Activated gamma-delta T cell (primary cell): Measurements from ENCODE around the gene TIMM17A.

ENCODE experiments used
- DNase-seq: peaks from one replicate; lab custom pipeline; 2025; lab: John Stamatoyannopoulos, UW

Gene TIMM17A

DNA sequence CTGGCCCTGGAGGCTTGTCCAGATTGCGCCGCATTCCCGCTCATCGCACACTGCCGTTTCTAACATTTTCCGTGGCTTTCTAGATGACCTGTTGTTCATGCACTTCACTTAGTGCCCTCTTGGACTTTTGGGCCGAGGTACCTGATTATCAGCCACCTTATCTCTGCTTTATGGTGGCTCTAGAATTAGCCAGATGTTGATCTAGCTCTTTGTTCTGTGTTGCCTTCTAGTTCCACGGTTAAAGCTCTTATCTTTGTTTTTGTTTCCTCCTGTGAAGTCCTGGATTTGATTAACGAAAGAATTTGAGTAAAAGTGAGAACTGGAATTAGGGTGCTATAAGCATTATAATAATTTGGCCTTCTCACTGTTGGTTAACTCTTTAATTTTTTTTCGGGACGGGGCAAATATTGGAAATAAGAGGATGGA, 28.1 kb downstream of the TIMM17A start:
- DNase-seq: no peak

DNA sequence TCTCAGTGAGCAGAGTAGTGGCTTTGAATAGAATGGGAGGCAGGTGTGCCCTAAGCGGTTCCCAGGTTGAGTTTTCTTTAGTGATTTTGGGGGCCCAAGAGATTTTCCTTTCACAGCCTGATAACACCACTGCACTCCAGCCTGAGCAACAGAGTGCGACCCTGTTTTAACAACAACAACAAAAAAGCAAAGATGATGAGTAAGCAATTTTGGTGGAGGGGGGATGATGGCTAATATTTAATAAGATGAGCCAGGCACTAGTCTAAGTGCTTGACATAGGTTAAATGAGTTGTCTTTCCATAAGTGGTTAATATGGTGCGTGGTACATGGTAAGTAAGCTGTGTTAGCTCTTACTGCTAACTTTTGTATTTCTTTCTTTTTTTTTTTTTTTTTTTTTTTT, 29.1 kb downstream of the TIMM17A start:
- DNase-seq: no peak

DNA sequence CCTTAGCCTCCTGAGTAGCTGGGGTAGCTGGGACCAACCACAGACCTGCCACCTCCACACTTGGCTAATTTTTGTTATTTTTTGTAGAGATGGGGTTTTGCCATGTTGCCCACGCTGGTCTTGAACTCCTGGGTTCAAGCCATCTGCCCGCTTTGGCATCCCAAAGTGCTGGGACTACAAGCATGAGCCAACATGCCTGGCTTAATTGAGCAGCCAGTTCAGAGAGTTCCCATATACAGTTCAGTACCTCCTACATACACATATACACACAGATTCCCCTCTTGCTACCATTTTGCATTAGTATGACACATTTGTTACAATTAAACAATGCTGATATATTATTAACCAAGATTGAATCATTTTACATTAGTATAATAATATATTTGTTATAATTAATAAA, 30.1 kb downstream of the TIMM17A start:
- no peak for DNase-seq

DNA sequence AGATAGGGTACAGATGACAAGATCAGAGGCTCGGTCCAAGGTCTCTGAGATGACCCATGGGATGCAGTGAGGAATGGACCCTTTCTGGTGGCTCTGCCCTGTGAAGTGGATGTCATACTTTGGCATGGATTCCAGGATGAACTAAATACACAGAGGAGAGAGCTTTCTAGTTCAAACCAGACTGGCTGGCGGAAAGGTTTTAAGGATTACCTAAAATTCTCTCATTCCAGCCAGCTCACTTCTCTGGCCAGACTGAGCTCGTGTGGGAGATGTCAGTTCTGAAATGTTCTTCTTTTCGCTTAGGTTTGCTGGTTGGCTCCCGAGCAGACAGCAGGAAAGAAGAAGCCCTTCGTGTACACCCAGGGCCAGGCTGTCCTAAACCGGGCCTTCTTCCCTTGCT, 33.3 kb downstream of the TIMM17A start:
- DNase-seq: no peak

DNA sequence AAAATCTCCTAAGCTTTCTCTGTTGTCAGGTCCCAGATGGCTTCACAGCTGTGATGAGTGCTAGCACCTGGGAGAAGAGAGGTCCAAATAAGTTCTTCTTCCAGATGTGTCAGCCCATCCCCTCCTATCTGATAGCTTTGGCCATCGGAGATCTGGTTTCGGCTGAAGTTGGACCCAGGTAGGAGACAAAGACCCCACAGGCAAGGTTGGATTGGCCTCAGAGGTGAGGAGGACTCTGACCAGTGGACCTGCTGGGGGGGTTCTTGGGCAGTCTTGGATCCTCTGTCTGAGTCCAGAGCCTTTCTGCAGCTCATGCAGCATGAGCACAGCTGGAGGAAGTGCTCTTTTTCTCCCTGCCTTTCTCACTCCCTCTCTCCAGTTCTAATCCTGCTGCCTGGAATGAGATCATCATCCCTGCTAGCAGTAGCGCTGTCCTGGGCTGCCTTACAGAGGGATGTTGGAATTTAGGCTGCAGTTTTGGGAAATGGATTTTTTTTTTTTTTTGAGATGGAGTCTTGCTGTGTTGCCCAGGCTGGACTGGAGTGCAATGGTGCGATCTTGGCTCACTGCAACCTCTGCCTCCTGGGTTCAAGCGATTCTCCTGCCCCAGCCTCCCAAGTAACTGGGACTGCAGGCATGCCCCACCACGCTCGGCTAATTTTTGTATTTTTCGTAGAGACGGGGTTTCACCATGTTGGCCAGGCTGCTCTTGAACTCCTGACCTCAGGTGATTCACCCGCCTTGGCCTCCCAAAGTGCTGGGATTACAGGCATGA, 34.2 kb downstream of the TIMM17A start:
- no peak for DNase-seq

DNA sequence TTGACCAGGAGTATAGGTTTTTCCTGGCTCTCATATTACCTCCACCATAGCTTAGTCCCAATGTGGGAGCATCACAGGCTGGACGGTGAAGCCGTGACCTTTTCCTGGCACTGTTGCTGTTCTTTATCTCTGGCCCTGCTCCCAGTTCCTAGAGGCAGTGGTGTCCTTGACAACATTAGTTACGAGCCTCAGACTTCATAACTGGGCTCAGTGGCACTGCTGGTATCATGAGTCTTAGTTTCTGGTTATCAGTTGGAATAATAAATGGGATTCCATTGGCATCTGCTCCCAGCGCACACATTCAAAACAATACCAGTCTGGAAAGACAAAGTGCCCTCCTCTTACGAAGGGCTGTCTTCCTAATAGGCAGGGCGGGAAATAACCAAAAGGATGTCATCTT, 35.1 kb downstream of the TIMM17A start:
- no peak for DNase-seq

DNA sequence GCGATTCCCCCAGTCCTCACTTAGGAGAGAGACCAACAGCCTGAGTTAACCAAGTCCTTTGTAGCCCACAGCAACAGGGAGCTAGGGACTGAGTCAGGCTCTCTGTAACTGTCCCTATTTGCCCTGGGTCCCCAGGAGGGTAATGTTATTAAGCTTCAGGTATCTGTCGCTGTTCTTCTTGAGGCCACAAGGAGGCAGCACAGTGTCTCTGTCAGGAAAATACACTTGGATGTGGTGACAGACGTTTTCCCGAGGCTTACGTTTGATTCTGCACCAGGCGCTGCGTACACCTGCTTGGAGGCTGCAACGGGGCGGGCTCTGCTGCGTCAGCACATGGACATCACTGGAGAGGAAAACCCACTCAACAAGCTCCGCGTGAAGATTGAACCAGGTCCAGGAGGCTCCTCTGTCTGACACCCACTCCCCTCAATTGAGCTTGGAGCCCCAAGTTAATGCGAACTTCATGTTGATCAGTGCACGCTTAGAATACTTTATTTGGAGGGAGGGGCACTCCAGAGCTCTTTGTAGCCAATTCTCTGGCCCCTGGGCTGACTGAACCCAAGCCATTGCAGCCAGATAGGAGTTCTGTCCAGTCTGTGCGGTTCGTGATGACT, 44.4 kb downstream of the TIMM17A start:
- DNase-seq: no peak

DNA sequence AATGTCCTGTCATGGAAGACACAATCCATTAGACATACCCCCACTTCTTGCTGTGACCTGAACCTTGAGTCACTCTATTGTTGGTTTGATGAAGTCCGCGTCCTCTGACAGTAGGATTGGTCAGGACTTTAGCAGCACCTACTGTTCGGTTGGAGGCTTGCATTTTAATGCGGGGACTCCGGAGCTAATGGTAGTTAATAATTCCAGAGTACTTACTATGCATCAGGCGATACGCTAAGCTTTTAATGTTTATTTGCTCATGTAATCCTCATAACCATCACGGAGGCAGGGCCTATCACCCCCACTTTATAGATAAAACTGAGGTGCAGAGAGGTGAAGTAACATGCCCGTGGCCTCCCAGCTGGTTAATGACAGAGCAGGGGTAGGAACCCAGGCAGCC, 47.2 kb downstream of the TIMM17A start:
- DNase-seq: no peak

DNA sequence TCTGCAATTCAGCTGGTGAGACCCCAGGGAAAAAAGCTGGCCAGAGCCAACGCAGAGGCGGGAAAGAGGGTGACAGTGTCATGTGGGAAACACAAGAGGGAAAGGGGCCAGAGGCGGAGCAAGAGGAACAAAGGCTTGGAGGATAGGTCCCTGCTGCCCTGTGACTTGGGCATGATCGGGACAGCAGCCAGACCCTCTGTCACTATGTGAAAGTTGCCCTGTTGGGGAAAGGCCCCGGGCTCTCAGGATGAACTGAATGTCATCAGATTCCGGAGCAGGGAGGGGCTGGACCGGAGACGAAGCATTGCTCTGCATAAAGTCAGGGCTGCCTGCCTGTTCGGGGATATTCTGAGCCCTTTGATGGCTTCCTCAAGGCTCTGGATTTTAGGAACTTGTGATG, 49.4 kb downstream of the TIMM17A start:
- DNase-seq: no peak

DNA sequence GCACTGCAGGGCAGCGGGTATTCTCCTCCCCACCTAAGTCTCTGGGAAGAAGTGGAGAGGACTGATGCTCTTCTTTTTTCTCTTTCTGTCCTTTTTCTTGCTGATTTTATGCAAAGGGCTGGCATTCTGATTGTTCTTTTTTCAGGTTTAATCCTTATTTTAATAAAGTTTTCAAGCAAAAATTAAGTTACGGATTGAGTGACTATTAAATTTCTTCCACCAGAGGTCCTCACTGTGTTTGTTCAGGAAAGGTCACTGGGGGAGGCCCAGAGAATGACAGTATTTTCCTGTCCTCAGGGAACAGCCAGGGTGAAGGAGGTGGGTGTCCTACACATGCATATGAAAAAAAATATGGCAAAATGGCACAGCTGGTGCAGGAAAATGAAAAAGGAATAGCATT, 50.7 kb downstream of the TIMM17A start:
- no peak for DNase-seq

DNA sequence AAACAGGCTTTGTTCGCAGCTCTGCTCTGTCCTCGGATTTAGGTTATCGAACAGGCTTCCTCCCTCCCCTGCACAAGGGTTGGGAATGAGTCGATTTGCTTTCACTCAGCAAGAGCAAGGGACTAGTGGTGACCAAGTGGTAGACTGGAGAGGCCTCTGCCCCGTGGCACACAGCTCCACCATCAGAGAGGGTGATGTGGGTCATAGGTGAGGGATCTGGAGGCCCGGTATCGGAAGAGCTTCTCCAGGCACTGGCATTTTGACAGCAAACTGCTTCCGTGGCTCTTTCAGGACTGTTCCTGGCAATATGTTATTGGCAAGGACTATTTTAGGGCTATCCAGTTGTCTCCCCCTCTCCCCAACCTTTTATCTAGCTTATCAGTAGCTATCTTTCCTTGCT, 52.0 kb downstream of the TIMM17A start:
- DNase-seq: no peak

DNA sequence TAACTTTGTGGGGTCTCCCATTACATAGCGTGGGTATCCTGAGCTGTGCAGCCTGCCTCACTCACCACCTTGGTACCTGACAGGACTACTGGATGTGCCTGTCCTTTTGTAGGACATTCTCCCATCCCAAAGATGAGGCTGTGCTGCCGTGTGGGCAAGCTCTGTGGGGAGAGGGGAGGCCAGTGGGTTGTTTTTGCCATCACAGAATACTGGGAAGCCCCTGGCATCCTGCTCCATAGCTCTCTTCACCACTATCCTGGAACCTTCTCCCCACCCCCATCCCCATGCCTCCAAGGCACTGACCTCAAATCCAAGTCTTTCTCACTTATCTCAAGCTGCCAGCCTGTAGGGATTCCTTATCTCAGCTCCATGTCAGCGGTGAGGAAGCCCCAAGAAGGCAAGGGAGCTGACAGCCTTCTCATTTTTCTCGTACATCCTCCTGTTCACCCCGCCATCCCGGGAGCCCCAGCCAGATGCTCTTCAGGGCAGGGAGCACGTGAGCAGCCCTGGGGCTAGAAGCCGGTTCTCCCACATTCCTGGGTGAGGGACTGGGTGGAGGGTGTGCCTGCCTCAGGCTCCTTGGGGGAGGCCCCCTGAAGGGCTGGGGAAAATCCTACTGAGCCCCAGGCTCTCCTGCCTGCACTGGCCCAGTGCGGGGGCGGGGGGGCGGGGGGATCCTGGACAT, 52.6 kb downstream of the TIMM17A start:
- DNase-seq: no peak

DNA sequence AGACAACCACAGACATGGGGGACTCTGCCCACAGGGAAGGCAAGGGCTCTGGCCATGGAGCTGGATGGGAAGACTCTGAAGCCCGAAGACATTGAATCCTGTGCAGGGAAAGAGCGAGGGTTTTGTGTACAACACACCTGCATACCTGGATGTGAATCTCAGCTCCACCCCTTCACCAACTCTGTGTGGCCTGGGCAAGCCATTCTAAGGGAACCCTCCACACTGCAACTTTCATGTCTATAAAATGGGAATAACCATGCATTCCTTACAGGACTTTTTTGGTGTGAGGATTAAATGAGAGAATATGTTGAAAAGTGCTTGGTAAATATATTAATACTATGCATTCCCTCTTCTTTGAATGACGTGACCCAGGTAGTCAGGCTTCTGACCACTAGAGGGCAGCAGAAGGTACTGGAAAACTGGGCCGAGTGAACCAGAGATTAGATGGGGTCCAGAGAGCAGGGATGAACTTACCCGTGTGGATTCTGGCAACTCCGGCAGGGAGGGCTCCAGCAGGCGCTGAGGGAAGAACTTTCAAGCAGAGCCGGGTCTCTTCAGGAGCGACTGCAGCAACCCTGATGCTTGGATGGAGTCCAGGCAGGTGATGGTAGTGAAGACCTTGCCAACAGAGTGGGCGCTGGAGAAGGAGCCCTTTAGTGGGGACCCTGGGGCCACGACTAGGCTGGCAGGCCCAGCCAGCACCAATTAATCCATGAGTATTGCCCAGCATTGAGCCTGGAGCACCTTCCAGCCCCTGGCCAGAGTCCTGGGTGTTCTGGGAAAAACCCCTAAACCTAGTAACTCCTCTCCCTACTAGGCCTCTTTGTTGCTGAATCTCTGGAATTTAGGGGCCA, 54.2 kb downstream of the TIMM17A start:
- DNase-seq: no peak

DNA sequence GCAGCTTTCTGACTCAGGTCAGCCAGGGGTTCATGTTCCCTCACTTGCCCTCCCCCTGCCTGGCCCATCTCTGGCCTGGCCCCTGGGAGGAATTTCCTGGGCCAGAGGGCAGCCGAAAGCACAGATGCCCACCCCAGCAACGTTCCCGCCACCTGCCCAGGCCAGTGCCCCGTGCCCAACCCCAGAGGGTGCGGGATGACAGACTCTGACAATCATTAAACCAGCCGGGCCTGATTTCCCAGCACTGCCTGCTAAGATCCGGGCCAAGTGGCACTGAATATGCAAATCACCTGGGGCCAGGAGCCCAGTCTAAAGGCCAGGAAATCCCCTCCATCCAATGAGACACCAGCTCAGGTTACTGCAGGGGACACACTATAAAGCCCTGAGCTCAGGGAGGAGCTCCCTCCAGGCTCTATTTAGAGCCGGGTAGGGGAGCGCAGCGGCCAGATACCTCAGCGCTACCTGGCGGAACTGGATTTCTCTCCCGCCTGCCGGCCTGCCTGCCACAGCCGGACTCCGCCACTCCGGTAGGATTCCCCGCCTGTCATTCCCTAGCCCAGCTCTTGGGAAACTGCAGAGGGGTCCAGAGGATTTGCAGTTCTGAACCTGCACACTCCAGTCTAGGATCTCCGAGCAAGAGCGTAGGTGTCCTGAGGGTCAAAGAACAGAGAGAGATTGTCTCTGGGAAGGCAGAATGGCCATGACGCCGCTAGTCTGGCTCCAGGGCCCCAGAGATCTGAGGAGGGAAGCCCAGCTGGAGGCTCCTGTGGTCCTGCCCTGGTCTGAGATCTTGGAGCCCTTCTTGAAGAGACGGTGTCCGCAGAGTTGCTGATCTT, 55.1 kb downstream of the TIMM17A start, which contains the start of gene ELF3:
Gene ELF3 (plus strand): TSS at position 408 of the 836 bp plus-strand sequence. CDS start 550 bp downstream, outside the sequence.
- no peak for DNase-seq

DNA sequence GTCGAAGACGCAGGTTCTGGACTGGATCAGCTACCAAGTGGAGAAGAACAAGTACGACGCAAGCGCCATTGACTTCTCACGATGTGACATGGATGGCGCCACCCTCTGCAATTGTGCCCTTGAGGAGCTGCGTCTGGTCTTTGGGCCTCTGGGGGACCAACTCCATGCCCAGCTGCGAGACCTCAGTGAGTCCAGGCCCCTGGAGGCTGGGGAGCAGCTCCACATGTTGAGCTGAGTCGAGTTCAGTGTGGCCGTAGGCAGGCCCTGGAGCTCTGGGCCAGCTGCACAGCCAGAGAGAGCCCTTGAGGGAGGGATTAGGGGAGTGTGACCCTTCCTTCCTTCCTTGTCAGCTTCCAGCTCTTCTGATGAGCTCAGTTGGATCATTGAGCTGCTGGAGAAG, 56.7 kb downstream of the TIMM17A start:
- no peak for DNase-seq

DNA sequence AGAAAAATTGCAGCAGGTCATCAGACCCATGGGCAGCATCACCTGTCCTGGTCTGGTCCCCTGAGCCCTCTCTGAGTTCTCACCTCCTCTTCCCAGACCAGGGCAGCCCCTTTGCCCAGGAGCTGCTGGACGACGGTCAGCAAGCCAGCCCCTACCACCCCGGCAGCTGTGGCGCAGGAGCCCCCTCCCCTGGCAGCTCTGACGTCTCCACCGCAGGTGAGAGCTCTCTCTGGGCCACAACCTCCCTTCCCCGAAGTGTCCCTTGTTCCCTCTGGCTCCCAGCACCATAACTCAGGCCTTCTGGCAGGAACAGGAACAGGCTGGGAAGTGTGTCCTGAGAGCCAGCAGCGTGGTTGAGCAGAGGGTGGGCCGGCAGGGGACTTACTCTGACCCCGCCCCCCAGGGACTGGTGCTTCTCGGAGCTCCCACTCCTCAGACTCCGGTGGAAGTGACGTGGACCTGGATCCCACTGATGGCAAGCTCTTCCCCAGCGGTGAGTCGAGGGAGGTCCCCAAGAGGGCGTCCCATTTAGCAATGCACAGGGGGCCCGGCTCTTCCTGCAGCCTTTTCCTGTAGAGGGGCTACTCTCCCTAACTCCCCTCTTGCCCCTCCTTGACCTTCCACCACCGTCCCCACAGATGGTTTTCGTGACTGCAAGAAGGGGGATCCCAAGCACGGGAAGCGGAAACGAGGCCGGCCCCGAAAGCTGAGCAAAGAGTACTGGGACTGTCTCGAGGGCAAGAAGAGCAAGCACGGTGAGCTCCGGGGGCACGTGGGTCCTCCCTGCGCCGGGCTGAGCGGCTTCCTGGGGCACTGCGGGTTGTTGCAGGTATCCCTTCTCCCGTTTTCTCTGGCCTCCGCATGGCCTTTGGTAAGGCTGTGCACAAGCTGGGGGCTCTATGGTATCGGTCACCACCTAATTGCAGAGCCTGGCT, 57.5 kb downstream of the TIMM17A start:
- no peak for DNase-seq

DNA sequence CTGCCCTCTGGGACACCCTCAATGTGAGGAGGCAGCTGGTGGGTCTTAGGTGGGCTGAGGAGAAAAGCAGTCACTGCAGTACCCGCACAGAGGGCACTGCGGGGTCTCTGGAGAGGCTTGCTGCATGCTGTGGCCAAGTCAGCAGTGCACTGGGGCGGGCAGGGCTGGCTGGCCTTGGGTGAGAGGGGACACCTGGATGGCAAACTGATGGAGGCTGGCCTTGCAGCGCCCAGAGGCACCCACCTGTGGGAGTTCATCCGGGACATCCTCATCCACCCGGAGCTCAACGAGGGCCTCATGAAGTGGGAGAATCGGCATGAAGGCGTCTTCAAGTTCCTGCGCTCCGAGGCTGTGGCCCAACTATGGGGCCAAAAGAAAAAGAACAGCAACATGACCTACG, 58.3 kb downstream of the TIMM17A start:
- no peak for DNase-seq

DNA sequence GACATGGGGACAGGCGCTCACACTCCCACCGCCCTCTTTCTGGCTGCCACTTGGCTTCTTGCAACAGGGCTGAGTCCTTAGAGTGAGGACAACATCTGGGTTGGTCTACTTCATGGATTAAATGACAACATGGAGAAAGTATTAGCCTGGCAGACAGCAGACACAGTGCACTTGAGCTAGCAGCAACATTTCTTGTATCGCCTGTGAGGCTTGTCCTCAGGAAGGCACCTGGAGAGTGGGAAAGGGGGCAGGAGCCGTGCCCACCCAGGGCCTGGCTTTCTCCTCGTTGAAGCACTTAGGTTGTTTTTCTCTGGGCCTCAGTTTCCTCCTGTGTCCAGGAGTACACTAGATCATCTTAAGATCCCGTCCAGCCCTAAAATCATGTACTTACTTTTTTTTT, 58.8 kb downstream of the TIMM17A start:
- no peak for DNase-seq

DNA sequence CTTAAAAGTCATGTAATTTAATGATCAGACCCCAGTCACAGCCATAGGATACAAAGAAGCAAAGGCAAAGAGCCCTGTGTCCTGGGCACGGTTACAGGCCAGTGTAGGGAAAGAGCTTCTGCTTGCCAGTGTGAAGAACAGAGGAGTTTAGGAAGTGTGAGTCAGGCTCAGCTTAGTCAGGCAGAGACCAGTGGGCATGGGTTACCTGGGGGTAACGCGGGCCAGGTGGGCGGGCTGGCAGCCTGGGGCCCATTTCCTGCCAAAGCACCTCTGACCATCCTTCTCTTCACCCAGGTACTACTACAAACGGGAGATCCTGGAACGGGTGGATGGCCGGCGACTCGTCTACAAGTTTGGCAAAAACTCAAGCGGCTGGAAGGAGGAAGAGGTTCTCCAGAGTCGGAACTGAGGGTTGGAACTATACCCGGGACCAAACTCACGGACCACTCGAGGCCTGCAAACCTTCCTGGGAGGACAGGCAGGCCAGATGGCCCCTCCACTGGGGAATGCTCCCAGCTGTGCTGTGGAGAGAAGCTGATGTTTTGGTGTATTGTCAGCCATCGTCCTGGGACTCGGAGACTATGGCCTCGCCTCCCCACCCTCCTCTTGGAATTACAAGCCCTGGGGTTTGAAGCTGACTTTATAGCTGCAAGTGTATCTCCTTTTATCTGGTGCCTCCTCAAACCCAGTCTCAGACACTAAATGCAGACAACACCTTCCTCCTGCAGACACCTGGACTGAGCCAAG, 59.8 kb downstream of the TIMM17A start:
- DNase-seq: no peak

DNA sequence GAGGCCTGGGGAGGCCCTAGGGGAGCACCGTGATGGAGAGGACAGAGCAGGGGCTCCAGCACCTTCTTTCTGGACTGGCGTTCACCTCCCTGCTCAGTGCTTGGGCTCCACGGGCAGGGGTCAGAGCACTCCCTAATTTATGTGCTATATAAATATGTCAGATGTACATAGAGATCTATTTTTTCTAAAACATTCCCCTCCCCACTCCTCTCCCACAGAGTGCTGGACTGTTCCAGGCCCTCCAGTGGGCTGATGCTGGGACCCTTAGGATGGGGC, 60.3 kb downstream of the TIMM17A start:
- no peak for DNase-seq
